Stimulated activated CD4-positive, alpha-beta T cell treated with anti-CD3 and anti-CD28 coated beads, Interleukin-1b, Interleukin-23, amount 100 ng/mL, for 24 hours (primary cell): Measurements from ENCODE around the gene BRPF1.

Experiments
- DNase-seq, 4 experiments: peaks; one replicate each; pipeline ENCODE4 v3.0.0-alpha.2; 2020; ENCODE audit warnings: low read depth in 4 of 4, low spot score in 1 of 4

Gene BRPF1

DNA sequence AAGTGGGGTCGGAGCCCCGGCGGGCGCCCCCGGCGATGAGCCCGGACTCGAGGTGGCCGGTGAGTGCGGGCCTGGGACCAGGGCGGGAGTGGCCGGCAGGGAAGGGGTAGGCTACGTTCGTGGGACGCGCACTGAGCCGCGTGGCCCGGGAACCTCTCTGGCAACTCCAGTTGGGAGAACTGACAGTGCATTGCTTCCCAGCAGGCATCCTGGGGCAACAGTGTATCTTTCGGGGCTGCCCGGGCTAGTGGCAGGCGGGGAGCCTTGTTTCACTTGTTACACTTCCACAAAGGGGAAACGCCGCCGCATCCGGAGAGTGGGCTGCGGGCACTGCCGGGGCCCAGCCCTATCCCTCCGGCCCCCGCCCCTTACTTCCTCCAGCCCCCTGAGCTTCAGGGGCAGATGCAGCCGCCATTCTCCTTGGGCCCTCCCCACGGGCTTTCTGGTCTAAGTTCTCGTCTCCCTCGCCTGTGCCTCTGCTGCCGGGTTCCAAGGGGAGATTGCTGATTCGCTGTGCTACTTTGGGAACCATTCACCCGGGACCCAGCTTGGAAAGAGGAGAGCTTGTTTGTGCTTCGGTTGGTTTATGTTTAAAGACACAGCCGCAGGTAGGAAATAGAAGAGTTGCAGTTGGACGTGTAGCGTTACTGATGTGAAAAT is 675 bp downstream of the BRPF1 start:
- DNase-seq = peak in 1 of 4 experiments; percentile 18

DNA sequence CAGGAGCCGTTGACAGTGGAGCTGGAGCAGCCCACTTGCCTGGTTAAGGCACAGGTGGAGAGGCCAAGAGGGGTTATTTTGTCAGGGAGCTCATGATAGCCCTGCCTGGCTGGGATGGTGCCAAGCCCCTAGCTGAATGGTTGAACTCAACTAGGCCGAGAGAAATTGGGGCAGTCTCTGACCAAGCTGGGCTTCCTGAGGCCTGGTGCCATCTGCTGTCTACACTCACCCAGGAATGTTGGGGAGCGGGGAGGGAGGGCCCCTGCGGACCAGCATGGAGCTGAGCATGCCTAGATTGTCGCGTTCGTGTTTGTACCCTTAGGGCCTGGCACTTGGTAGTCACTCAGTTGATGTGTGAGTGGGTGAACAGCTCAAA is 1.2 kb downstream of the BRPF1 start:
- DNase-seq = no peak

DNA sequence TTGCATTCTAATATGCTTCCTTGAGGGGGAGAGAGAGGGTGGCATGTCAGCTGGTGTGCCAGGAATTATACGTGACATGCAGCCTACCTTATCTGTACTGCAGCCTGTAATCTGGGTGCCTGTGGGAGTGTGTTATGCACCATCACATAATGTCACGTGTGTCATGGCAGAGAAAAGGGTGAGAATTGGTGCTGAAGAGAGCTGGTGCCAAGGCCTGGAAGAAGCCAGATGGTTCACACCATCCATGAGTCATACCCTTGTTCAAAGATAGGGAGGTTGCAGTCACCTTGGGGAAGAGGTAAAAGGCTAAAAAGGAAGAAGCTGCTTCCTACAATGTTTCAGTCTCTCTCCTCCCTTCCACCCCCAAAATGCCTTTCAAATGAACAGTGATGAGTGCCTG is 5.3 kb downstream of the BRPF1 start:
- no peak for DNase-seq

DNA sequence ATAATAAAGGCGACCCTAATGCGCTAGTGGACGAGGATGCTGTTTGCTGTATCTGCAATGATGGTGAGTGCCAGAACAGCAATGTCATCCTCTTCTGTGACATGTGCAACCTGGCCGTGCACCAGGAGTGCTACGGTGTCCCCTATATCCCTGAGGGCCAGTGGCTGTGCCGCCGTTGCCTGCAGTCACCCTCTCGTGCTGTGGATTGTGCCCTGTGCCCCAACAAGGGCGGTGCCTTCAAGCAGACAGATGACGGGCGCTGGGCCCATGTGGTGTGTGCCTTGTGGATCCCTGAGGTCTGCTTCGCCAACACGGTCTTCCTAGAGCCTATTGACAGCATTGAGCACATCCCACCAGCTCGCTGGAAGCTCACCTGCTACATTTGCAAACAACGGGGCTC is 7.6 kb downstream of the BRPF1 start:
- DNase-seq = no peak

DNA sequence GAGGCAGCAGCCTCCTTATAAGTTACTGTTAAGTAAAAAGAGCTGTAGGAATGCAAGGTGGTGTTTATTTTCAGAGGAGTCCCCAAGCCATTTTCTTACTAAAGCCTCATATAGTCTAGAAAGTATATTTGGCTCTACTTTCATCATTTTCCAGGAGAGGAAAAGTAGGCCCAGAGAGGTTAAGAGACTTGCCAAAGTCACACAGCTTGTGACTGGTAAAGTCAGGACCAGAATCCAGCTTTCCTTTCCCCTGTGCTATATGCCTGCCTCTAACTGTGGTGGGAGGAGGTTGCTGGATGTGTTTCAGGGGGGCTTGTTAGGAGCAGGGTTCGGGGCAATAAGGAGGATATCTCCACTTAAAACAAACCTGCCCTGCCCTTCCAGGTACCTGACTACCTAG is 11.0 kb downstream of the BRPF1 start:
- no peak for DNase-seq

DNA sequence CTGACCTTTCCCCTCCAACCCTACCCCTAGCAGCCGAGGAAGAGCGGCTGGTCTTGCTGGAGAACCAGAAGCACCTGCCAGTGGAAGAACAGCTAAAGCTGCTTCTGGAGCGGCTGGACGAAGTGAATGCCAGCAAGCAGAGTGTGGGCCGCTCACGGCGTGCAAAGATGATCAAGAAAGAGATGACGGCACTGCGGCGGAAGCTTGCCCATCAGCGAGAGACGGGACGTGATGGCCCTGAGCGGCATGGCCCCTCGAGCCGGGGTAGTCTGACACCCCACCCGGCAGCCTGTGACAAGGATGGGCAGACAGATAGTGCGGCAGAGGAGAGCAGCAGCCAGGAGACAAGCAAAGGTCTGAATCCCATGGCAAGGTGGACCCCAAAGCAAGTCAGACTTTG is 12.0 kb downstream of the BRPF1 start:
- DNase-seq = no peak

DNA sequence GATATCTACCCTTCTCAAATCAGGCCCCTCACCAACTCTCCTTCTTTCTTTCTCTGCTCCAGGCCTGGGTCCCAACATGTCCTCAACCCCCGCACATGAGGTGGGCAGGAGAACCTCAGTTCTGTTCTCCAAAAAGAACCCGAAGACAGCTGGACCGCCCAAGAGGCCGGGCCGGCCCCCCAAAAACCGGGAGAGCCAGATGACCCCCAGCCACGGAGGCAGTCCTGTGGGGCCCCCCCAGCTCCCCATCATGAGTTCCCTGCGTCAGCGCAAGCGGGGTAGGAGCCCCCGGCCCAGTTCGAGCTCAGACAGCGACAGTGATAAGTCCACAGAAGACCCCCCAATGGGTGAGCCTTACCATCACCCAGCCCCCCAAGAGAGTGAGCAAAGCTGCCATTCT is 12.6 kb downstream of the BRPF1 start:
- DNase-seq = no peak

DNA sequence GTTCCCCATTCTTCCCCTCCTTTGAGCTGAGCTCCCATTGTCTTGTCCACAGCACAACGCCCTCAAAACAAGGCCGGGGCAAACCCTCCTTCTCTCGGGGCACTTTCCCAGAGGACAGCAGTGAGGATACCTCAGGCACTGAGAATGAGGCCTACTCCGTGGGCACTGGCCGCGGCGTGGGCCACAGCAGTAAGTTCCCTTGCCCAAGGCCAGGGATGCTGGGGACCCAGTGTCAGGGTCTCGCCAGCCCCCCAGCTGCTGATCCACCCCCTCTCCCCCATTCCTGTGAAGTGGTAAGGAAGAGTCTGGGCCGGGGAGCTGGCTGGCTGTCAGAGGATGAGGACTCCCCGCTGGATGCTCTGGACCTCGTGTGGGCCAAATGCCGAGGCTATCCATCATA is 14.0 kb downstream of the BRPF1 start:
- no peak for DNase-seq

DNA sequence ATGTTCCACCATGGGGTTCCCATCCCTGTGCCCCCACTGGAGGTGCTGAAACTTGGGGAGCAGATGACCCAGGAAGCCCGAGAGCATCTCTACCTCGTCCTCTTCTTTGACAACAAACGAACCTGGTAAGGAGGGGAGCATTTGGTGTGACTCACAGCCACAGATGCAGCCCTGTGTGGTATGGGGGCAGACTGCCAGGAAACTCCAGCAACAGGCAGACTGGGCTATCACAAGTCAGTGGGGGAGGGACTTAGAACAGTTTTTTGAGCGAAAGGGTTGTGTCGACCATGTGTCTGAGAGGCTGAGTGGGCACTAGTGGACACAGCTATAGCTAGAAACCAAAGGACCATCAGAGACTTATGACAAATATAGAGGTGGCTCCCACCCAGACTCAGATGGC is 14.8 kb downstream of the BRPF1 start:
- no peak for DNase-seq

DNA sequence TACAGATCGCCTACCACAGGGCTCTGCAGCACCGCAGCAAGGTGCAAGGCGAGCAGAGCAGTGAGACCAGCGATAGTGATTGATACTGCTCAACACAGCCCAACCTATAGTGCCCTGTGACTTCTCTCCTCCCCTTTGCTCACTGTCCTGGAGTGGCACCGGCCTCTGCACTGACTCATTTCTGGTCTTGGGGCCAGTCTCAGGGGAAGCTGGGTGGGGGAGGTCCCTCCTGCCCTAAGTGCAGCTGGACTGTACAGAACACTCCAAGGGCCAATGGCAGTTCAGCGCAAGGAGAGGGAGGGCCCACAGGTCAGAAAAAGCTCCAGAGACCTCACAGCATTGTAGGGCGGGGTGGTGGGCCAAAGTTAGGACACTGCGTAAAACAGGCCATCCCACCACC is 15.7 kb downstream of the BRPF1 start:
- no peak for DNase-seq

DNA sequence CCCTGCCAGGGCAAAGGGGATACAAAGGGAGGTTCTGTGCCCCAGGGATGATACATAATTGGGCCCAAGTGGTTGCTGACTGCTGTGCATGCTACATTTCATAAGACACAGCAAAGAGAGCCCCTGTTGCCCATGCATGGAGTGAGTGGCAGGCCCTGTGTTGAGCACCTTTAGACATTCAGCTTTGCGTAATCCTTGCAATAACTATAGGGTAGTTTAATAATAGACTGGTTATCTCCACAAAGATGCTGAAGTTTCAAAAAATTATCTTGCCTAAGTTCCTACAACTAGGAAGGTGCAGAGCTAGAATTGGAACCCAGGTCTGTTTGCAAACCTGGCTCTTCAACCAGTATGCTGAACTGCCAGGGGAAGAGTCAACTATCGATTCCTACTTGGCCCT is 16.5 kb downstream of the BRPF1 start:
- no peak for DNase-seq

DNA sequence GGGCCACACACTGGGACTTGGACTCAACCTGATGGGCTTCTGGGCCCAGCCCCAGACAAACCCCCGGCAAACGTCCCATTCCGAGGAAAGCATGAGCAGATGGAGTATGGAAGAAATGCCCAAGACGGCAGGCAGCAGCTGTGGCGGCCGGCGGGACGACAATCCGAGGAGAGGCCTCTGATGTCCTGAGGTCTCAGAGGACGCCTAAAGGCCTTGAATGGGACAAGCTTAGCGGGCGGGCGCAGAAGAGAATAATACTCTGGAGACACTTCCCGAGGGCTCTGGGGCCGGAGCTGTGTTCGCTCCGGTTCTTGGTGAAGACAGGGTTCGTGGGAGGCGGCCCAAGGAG is 17.7 kb downstream of the BRPF1 start:
- no peak for DNase-seq

DNA sequence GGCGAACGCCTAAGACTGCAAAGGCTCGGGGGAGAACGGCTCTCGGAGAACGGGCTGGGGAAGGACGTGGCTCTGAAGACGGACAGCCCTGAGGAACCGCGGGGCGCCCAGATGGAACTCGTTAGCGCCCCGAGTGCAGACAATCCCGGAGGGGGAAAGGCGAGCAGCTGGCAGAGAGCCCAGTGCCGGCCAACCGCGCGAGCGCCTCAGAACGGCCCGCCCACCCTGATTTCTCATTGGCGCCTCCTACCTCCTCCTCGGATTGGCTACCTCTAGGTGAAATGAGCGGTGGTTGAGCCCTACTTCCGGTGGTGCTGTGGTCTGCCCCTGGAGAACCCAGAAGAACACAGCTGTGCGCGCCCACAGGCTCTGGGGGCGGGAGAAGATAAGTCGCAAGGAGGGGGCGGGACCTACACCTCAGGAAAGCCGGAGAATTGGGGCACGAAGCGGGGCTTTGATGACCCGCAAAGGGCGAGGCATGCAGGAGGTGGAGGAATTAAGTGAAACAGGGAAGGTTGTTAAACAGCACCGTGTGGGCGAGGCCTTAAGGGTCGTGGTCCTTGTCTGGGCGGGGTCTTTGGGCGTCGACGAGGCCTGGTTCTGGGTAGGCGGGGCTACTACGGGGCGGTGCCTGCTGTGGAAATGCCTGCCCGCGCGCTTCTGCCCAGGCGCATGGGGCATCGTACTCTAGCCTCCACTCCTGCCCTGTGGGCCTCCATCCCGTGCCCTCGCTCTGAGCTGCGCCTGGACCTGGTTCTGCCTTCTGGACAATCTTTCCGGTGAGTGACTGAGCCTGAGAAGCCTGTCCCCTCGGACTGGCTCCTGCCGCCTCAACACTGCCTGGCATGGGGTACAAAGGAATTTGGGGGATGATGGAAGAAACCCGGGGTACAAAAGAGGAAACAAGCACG is 18.4 kb downstream of the BRPF1 start, which contains the start of gene OGG1:
Gene OGG1, plus strand, starts transcription at position 308 of the 911 bp plus-strand sequence. Its CDS starts 335 bp downstream, at position 643.
- DNase-seq = peak; percentile 79 to 94 (median 90)

DNA sequence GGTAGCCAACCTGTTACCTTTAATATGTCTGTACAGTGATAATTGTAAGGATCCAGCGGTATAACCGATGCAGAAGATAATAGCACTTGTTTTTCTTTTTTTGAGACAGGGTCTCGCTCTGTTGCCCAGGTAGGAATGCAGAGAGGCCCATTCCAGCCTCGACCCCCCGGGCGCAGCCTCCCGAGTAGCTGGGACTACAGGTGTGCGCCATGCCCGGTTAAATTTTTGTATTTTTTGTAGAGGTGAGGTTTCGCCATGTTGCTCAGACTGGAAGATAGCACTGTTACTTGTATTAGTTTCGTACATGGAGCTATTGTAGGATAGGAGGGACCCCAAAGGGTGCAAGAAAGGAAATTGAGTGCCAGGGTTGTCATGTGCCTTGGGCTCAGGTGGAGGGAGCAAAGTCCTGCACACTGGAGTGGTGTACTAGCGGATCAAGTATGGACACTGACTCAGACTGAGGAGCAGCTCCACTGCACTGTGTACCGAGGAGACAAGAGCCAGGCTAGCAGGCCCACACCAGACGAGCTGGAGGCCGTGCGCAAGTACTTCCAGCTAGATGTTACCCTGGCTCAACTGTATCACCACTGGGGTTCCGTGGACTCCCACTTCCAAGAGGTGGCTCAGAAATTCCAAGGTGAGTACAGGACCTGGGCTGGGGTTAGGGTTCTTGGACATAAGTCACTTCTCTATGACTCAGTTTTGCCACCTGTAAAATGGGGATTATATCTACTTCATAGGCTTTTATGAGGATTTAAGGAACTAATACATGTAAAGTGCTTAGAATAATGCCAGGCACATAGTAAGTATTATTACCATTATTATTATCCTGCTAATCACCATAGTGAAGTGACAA is 19.2 kb downstream of the BRPF1 start:
- DNase-seq = no peak

DNA sequence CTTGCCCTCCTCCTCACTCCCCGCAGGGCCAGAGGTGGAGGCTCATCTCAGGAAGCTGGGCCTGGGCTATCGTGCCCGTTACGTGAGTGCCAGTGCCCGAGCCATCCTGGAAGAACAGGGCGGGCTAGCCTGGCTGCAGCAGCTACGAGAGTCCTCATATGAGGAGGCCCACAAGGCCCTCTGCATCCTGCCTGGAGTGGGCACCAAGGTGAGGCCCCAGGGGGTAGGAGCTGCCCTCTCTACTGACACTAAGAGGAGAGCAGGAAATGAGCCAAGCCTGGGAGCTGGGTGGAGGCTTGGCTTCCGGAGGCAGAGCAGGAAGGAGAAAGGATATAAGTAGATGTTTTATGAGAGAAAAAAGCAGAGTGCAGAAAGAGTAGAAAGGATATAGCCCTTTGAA is 23.1 kb downstream of the BRPF1 start:
- DNase-seq = no peak

DNA sequence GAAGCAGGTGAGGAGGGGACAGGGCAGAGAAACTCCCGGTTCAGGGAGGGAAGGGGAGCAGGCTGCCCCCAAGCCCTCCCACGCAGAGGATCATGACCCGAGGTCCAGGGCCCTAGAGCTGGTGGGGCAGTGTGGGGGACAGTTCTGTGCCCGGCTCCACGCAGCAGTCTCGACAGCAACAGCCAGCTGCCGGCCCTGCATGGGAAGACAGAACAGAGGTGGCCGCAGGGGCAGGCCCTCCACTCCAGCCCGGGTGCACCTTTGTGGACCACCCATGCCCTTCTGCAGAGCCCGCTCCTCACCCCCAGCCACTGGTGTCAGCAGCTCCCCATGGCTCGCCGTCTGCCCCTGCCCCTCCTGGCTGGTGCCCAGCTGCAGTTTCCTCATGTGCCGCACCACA is 25.9 kb downstream of the BRPF1 start:
- no peak for DNase-seq

DNA sequence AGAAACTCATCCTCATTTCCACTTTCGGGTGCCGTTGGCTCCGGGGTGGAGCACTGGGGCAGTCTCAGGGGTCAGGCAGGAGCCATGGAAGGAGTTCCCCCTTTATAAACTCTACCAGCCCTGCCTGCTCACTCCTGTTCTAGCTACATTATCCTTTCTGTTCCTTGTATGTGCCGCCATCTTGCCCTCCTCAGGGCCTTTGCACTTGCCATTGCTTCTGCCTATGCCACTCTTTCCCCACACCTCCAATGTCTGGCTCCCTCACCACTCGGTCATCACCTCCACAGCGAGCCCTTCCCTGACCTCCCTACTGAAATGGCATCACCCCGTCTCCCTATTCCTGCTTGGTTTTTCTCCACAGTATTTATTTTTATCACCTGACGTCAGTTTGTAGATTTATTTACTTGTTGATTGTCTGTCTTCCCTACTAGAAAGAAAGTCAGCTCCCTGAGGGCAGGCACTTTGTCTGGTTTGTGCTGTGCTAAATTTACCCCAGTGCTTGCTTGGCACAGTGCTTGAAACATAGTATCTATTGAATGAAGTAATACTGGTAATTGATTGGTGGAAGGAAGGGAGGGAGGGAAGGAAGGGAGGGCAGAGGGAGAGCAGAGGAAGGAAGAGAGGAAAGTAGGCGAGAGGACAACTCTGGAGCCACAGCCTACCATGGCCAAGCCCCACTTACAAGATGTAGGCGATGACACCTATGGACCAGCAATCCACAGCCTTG is 29.4 kb downstream of the BRPF1 start:
- no peak for DNase-seq

DNA sequence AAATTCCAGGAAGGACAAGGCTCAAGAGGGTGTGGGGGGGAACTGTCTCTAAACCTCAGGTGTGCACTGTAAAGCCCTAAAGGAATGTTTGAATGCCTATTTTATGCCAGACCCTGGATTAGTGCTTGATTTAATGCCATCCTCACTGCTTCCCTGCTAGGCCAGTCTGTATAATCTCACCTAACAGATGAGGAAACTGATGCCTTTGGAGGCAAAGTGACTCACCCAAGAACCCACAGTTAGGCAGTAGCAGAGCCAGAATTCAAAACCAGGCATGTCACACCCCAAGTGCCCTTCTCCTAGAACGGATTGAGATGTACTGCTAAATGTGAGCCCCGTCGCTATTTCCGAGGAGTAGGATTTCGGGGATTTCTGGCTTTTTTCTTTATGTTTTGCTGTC is 30.4 kb downstream of the BRPF1 start:
- no peak for DNase-seq

DNA sequence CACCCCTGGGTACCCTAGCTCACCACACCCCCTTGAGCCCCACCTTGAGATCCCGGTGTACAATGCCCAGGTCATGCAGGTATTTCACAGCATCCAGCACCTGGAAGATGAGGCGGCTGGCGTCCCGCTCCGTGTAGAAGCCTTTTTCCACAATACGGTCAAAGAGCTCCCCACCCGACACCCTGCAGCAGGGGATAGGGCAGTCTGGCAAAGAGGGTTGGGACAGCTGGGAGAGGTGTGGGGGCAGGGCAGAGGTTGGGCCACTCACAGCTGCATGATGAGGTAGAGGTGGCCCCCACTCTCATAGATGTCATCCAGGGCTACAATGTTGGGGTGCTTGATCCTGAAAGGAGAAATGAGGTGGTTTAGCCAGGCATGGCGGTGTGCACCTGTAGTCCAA is 31.3 kb downstream of the BRPF1 start:
- DNase-seq = no peak

DNA sequence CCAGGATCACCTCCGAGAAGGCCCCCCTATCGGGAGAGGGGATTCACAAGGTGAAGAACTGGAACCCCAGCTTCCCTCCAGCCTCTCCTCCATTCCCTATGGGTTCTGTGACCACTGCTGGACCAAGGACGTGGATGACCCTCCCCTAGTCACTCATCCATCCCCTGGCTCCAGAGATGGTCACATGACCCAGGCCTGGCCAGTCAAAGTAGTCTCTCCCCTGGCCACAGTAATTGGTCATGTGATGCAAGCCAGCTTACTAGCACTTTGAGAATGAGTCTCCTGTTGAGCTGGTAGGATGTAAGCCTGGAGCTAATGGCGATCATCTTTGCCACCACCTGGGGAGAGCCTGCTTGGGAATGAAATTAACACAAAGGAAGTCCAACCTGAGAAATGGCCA is 34.3 kb downstream of the BRPF1 start:
- DNase-seq = no peak

DNA sequence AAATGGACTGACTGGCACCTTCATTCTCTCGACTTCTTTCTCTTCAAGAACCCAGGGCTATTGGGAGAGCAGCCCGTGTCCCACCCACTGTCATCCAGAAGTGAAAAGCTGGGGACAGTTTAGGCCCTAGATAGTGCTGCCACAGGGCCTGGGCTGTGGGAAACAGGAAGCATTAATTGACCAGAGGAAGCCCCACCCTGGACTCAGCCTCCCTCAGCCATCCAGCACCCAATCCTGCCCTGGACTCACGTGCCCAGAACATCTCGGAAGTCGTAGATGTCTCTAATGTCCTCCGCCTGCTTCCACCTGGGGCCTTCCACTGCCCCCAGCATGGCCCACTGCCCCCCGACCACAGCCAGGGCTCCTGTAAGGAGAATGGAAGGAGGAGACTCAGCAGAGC is 35.9 kb downstream of the BRPF1 start:
- DNase-seq = no peak
